Measurements from ENCODE around the gene GANAB.
"Not testable (repeated sequence)": the region's sequence is repeated elsewhere in the genome, so short reads cannot be mapped to it uniquely, and the experiment has no call there.

Gene GANAB

DNA sequence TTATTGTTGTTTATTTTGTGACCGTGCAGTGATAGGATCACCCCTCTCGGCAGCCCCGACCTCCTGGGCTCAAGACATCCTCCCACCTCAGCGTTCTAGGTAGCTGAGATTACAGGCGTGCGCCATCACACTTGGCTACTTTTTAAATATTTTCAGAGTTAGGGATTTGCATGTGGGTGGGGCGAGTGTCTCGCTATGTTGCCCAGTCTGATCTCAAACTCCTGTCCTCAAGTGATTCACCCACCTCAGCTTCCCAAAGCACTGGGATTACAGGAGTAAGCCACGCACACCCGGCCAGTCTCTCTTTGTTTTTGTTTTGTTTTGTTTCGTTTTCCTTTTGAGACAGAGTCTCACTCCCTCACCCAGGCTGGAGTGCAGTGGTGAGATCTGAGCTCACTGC is 7.9 kb upstream of the GANAB start:
- H3K79me1 ChIP-seq (ENCODE audit: low read length) = peaks cover 7% of the 10 kb centered on the region
- no peak overlapping the region for H3K27ac ChIP-seq (ENCODE audit: low read depth, low read length)
- H3K14ac ChIP-seq (ENCODE audit: low read length) = no peak overlapping the region
- no peak overlapping the region for H4K12ac ChIP-seq (ENCODE audit: low read depth, low read length)
- no peak overlapping the region for H2AFZ ChIP-seq (ENCODE audit: insufficient read depth, low read length, poor library complexity)
- H3K27me3 ChIP-seq (ENCODE audit: insufficient read depth, low read length) = no peaks in the 10 kb centered on the region
- H3K4me3 ChIP-seq (ENCODE audit: low read depth, low read length) = no peak overlapping the region
- H3K4ac ChIP-seq (ENCODE audit: low read depth, low read length) = no peak overlapping the region
- no peak overlapping the region for H2BK12ac ChIP-seq (ENCODE audit: low read length)
- H3K36me3 ChIP-seq (ENCODE audit: control insufficient read depth in 1 of 2, insufficient read depth in 2 of 2, low read length in 2 of 2) = peaks cover 5% of the 10 kb centered on the region in 2 experiments
- no peak overlapping the region for H2BK120ac ChIP-seq (ENCODE audit: insufficient read depth, low read length, poor library complexity)
- no peak overlapping the region for H2BK5ac ChIP-seq (ENCODE audit: low read depth, low read length, poor library complexity)
- peak overlapping the region; percentile 66 for H2AK5ac ChIP-seq (ENCODE audit: low read length)
- H3K79me2 ChIP-seq (ENCODE audit: control insufficient read depth, insufficient read depth, low read length, poor library complexity) = peaks cover 7% of the 10 kb centered on the region
- H3K18ac ChIP-seq (ENCODE audit: low read length) = no peak overlapping the region
- DNase-seq = peak; percentile 71 to 73
- peak overlapping the region; percentile 67 for H4K8ac ChIP-seq (ENCODE audit: low read depth, low read length)
- no CpG with 5 or more reads among the region's 11 CpGs for WGBS (ENCODE audit: extremely low coverage, insufficient coverage, insufficient read length)
- no peak overlapping the region for H3K23ac ChIP-seq (ENCODE audit: low read length)
- H3K4me2 ChIP-seq (ENCODE audit: low read length) = no peak overlapping the region
- no peak overlapping the region for H3K9ac ChIP-seq (ENCODE audit: low read length)
- H3K4me1 ChIP-seq (ENCODE audit: control insufficient read depth in 1 of 2, insufficient read depth in 2 of 2, low read length in 2 of 2) = peaks cover 2 to 8% of the 10 kb centered on the region in 2 experiments
- H3K9me3 ChIP-seq (ENCODE audit: insufficient read depth, low read depth, low read length) = no peaks in the 10 kb centered on the region
- H4K91ac ChIP-seq (ENCODE audit: low read depth, low read length) = no peak overlapping the region

DNA sequence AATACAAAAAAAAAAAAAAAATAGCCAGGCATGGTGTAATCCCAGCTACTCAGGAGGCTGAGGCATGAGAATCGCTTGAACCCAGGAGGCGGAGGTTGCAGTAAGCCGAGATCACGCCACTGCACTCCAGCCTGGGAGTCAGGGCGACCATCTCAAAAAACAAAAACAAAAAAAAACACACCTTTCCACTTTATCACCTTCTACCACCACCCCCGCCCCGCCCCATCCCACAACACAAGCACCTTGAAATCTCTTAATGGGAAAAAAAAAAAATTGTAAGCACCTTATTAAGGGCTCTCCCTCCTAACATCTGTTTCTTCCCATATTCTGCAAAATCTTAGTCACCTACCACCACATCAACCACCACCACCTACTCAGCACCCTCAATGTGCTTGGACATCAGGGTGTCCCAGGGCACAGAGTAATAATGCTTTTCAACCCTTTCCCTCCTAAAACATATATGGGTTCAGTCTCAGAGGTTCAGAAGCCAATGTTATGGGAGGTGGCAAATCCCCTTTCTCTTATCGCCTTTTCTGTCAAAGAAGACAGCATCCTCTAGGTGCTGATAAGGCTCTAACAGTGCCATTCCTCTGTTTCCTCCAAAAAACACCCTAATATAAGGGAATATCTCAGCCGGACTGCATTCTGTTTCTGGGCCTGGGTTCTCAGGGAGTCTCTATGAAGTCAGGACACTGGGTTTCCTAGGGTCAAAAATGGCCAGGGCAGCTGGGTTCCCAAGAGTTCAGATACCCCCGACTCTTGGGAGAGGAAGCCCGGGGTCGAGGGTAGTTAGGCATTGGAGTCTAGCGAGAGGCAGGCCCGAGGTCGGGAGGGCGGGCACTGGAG is 6.0 kb upstream of the GANAB start:
- peaks cover 7% of the 10 kb centered on the region for H3K79me2 ChIP-seq (ENCODE audit: control insufficient read depth, insufficient read depth, low read length, poor library complexity)
- WGBS (ENCODE audit: extremely low coverage, insufficient coverage, insufficient read length) = no CpG with 5 or more reads among the region's 16 CpGs

DNA sequence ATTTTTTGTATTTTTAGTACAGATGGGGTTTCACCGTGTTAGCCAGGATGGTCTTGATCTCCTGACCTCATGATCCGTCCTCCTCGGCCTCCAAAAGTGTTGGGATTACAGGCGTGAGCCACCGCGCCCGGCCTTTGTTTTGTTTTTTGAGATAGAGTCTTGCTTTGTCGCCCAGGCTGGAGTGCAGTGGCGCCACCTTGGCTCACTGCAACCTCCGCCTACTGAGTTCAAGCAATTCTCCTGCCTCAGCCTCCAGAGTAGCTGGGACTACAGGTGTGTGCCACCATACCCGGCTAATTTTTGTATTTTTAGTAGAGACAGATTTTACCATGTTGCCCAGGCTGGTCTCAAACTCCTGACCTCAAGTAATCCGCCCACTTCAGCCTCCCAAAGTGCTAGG is 3.9 kb upstream of the GANAB start:
- not testable (repeated sequence) for H3K18ac ChIP-seq (ENCODE audit: low read length); H3K14ac ChIP-seq (ENCODE audit: low read length); DNase-seq; H3K9ac ChIP-seq (ENCODE audit: low read length); H3K27ac ChIP-seq (ENCODE audit: low read depth, low read length); H4K91ac ChIP-seq (ENCODE audit: low read depth, low read length); H3K4ac ChIP-seq (ENCODE audit: low read depth, low read length); H2AFZ ChIP-seq (ENCODE audit: insufficient read depth, low read length, poor library complexity); H2BK120ac ChIP-seq (ENCODE audit: insufficient read depth, low read length, poor library complexity); H4K8ac ChIP-seq (ENCODE audit: low read depth, low read length); H3K9me3 ChIP-seq (ENCODE audit: insufficient read depth, low read depth, low read length); H2AK5ac ChIP-seq (ENCODE audit: low read length); H3K4me3 ChIP-seq (ENCODE audit: low read depth, low read length); H2BK12ac ChIP-seq (ENCODE audit: low read length); H4K12ac ChIP-seq (ENCODE audit: low read depth, low read length); H2BK5ac ChIP-seq (ENCODE audit: low read depth, low read length, poor library complexity); H3K27me3 ChIP-seq (ENCODE audit: insufficient read depth, low read length); H3K23ac ChIP-seq (ENCODE audit: low read length); H3K4me2 ChIP-seq (ENCODE audit: low read length)
- Histone ChIP-seq H3K79me2 (ENCODE audit: control insufficient read depth, insufficient read depth, low read length, poor library complexity) (peaks cover 17% of the 10 kb centered on the region), H3K4me1 (ENCODE audit: control insufficient read depth in 1 of 2, insufficient read depth in 2 of 2, low read length in 2 of 2) (peaks cover 10 to 14% of the 10 kb centered on the region in 2 experiments), H3K79me1 (ENCODE audit: low read length) (peaks cover 15% of the 10 kb centered on the region), H3K36me3 (ENCODE audit: control insufficient read depth in 1 of 2, insufficient read depth in 2 of 2, low read length in 2 of 2) (peaks cover 22 to 25% of the 10 kb centered on the region in 2 experiments)
- WGBS (ENCODE audit: extremely low coverage, insufficient coverage, insufficient read length) = no CpG with 5 or more reads among the region's 12 CpGs

More for the DNA sequence above, 6.0 kb upstream of the GANAB start:
- peak overlapping the region; percentile 99 for H3K4ac ChIP-seq (ENCODE audit: low read depth, low read length)
- no peak overlapping the region for H3K23ac ChIP-seq (ENCODE audit: low read length)
- H3K18ac ChIP-seq (ENCODE audit: low read length) = peak overlapping the region; percentile 98
- H2BK5ac ChIP-seq (ENCODE audit: low read depth, low read length, poor library complexity) = peak overlapping the region; percentile 93
- peak overlapping the region; percentile 90 for H3K4me3 ChIP-seq (ENCODE audit: low read depth, low read length)
- H3K14ac ChIP-seq (ENCODE audit: low read length) = peak overlapping the region; percentile 98
- H3K9ac ChIP-seq (ENCODE audit: low read length) = peak overlapping the region; percentile 97
- H3K36me3 ChIP-seq (ENCODE audit: control insufficient read depth in 1 of 2, insufficient read depth in 2 of 2, low read length in 2 of 2) = peaks cover 22 to 24% of the 10 kb centered on the region in 2 experiments
- no peaks in the 10 kb centered on the region for H3K27me3 ChIP-seq (ENCODE audit: insufficient read depth, low read length)
- peaks cover 2 to 8% of the 10 kb centered on the region in 2 experiments for H3K4me1 ChIP-seq (ENCODE audit: control insufficient read depth in 1 of 2, insufficient read depth in 2 of 2, low read length in 2 of 2)
- no peaks in the 10 kb centered on the region for H3K9me3 ChIP-seq (ENCODE audit: insufficient read depth, low read depth, low read length)
- H2BK12ac ChIP-seq (ENCODE audit: low read length) = peak overlapping the region; percentile 74
- H2AFZ ChIP-seq (ENCODE audit: insufficient read depth, low read length, poor library complexity) = peak overlapping the region; percentile 71
- H4K8ac ChIP-seq (ENCODE audit: low read depth, low read length) = peak overlapping the region; percentile 99
- H4K12ac ChIP-seq (ENCODE audit: low read depth, low read length) = peak overlapping the region; percentile 100
- peak overlapping the region; percentile 94 for H2BK120ac ChIP-seq (ENCODE audit: insufficient read depth, low read length, poor library complexity)
- peak overlapping the region; percentile 84 for H2AK5ac ChIP-seq (ENCODE audit: low read length)
- DNase-seq = no peak
- peak overlapping the region; percentile 97 for H3K4me2 ChIP-seq (ENCODE audit: low read length)
- peak overlapping the region; percentile 89 for H4K91ac ChIP-seq (ENCODE audit: low read depth, low read length)
- peaks cover 7% of the 10 kb centered on the region for H3K79me1 ChIP-seq (ENCODE audit: low read length)
- peak overlapping the region; percentile 61 for H3K27ac ChIP-seq (ENCODE audit: low read depth, low read length)

DNA sequence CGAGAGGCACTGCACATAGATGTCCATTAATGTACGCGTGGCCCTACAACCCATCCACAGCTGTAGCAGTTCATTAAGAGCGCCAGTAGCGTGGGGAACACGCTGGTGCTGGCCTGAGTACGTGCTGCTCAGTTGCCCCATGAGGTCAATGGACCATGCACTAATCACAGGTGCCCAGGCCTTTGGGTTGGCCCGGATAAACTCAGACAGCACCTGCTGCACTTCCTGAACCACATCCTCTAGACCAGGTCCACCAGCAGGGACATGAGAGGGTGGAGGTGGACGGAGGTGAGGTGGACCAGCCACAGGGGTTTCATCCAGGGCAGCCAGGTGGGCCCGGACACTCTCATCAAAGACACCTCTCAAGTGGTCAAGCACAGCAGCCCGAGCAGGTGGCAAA is 3.1 kb upstream of the GANAB start:
- Histone ChIP-seq H3K4me2 (ENCODE audit: low read length) (no peak overlapping the region), H3K4me3 (ENCODE audit: low read depth, low read length) (no peak overlapping the region), H2BK120ac (ENCODE audit: insufficient read depth, low read length, poor library complexity) (no peak overlapping the region), H4K91ac (ENCODE audit: low read depth, low read length) (no peak overlapping the region), H3K27ac (ENCODE audit: low read depth, low read length) (no peak overlapping the region), H2BK12ac (ENCODE audit: low read length) (no peak overlapping the region), H3K4ac (ENCODE audit: low read depth, low read length) (no peak overlapping the region), H3K36me3 (ENCODE audit: control insufficient read depth in 1 of 2, insufficient read depth in 2 of 2, low read length in 2 of 2) (peaks cover 23 to 26% of the 10 kb centered on the region in 2 experiments), H3K4me1 (ENCODE audit: control insufficient read depth in 1 of 2, insufficient read depth in 2 of 2, low read length in 2 of 2) (peaks cover 10 to 17% of the 10 kb centered on the region in 2 experiments), H4K12ac (ENCODE audit: low read depth, low read length) (no peak overlapping the region), H3K79me1 (ENCODE audit: low read length) (peaks cover 15% of the 10 kb centered on the region), H3K79me2 (ENCODE audit: control insufficient read depth, insufficient read depth, low read length, poor library complexity) (peaks cover 17% of the 10 kb centered on the region), H2AK5ac (ENCODE audit: low read length) (no peak overlapping the region), H2AFZ (ENCODE audit: insufficient read depth, low read length, poor library complexity) (no peak overlapping the region), H3K18ac (ENCODE audit: low read length) (no peak overlapping the region), H3K9me3 (ENCODE audit: insufficient read depth, low read depth, low read length) (no peaks in the 10 kb centered on the region), H3K23ac (ENCODE audit: low read length) (no peak overlapping the region), H2BK5ac (ENCODE audit: low read depth, low read length, poor library complexity) (no peak overlapping the region), H3K27me3 (ENCODE audit: insufficient read depth, low read length) (no peaks in the 10 kb centered on the region), H3K14ac (ENCODE audit: low read length) (no peak overlapping the region), H4K8ac (ENCODE audit: low read depth, low read length) (no peak overlapping the region), H3K9ac (ENCODE audit: low read length) (no peak overlapping the region)
- no peak for DNase-seq
- WGBS (ENCODE audit: extremely low coverage, insufficient coverage, insufficient read length) = no CpG with 5 or more reads among the region's 11 CpGs
